Urinary bladder (tissue), 4 donors: ENCODE measurements around the gene ACD. TPM values are rescaled to one million over a fixed set of nuclear protein-coding genes. Genes with fewer than 3 reads are reported as not detected.
A peak's percentile ranks its signal among the peaks of the same experiment; 100 is the strongest.

Experiments used
- DNase-seq: peaks from one replicate; pipeline ENCODE4 v3.0.0-alpha.2; 2015; ENCODE audit errors: extremely low spot score
- H3K27ac ChIP-seq: one replicate; pipeline ENCODE4 v1.5.1; 2013; ENCODE audit warnings: low read depth, mild to moderate bottlenecking, moderate library complexity
- H3K36me3 ChIP-seq: one replicate; pipeline ENCODE4 v1.6.1; 2013; ENCODE audit warnings: mild to moderate bottlenecking, moderate library complexity; ENCODE audit not compliant: insufficient read depth
- H3K4me1 ChIP-seq: one replicate; pipeline ENCODE4 v1.6.1; 2013; ENCODE audit warnings: mild to moderate bottlenecking, moderate library complexity; ENCODE audit not compliant: insufficient read depth
- H3K4me3 ChIP-seq: one replicate; pipeline ENCODE4 v1.5.1; 2013; ENCODE audit warnings: low read depth, low read length
- WGBS: extraction: QIAGEN DNeasy Blood & Tissue Kit; methylation state at CpG from one replicate; pipeline ENCODE4 v1.1.7; 2013; 5-methylcytosine and 5-hydroxymethylcytosine counted together
- polyA plus RNA-seq: library from polyadenylated mRNA; stranded (reverse); fragments of 200-250 nt; gene quantifications from one replicate; pipeline ENCODE4 v1.2.3, GENCODE V29; 2013
- total RNA-seq: library from RNA; depleted of rRNA; stranded (reverse); fragments of >200 nt; gene quantifications from one replicate; pipeline ENCODE4 v1.2.3, GENCODE V29; 2014
- donor health status: healthy with polysubstance abuse.
- donor health status: healthy.

Gene ACD
- total and polyA plus RNA-seq, 2 donors: 9.5 to 34.6 TPM

- 43% methylated on average over 4 of the region's 4 CpGs for WGBS
- H3K27ac ChIP-seq: no peak overlapping the region
- no peak for DNase-seq
- H3K4me3 ChIP-seq: no peak overlapping the region
- H3K36me3 ChIP-seq: no peaks in the 10 kb centered on the region
- no peaks in the 10 kb centered on the region for H3K4me1 ChIP-seq
These were observed 12.2 kb upstream of the ACD start for GRCh38 chr16:67672306-67672705.

GRCh38 chr16:67669499-67670101 lies 9.5 kb upstream of the ACD start:
- WGBS: 88% methylated on average over 10 of the region's 10 CpGs
- no peak overlapping the region for H3K27ac ChIP-seq

GRCh38 chr16:67668495-67669157 lies 8.6 kb upstream of the ACD start:
- 86% methylated on average over 6 of the region's 6 CpGs for WGBS
- no peaks in the 10 kb centered on the region for H3K36me3 ChIP-seq
- H3K4me3 ChIP-seq: no peak overlapping the region
- no peaks in the 10 kb centered on the region for H3K4me1 ChIP-seq
- H3K27ac ChIP-seq: no peak overlapping the region
- DNase-seq: no peak

More at GRCh38 chr16:67669499-67670101, 9.5 kb upstream of the ACD start:
- Histone ChIP-seq H3K4me3 (no peak overlapping the region), H3K4me1 (no peaks in the 10 kb centered on the region), H3K36me3 (no peaks in the 10 kb centered on the region)
- DNase-seq: no peak

- H3K36me3 ChIP-seq: no peaks in the 10 kb centered on the region
- DNase-seq: peak; percentile 76
- H3K4me1 ChIP-seq: no peaks in the 10 kb centered on the region
- H3K4me3 ChIP-seq: no peak overlapping the region
- H3K27ac ChIP-seq: no peak overlapping the region
- WGBS: 18% methylated on average over 18 of the region's 18 CpGs
These were observed 7.9 kb upstream of the ACD start for GRCh38 chr16:67667817-67668494.

GRCh38 chr16:67667453-67667816 lies 7.4 kb upstream of the ACD start:
- WGBS: 33% methylated on average over 10 of the region's 10 CpGs
- H3K4me3 ChIP-seq: peak overlapping the region; percentile 78
- no peak for DNase-seq

GRCh38 chr16:67666559-67667452 lies 6.7 kb upstream of the ACD start, which contains the start of the genes C16orf86 and ENKD1:
Gene C16orf86, plus strand, starts transcription at chr16:67666814. Its CDS starts 157 bp downstream, at chr16:67666971.
Gene ENKD1, minus strand, starts transcription at chr16:67666750. Its CDS starts 308 bp downstream, at chr16:67666442.
- DNase-seq: no peak
- H3K27ac ChIP-seq: peak within 1 kb of the TSS; percentile 65
- 5% methylated on average over 78 of the region's 78 CpGs for WGBS
- H3K36me3 ChIP-seq: no peaks in the 10 kb centered on the region
- H3K4me3 ChIP-seq: peak within 1 kb of the TSS; percentile 78
- no peaks in the 10 kb centered on the region for H3K4me1 ChIP-seq

More at GRCh38 chr16:67667453-67667816, 7.4 kb upstream of the ACD start:
- no peak overlapping the region for H3K27ac ChIP-seq
- no peaks in the 10 kb centered on the region for H3K4me1 ChIP-seq
- no peaks in the 10 kb centered on the region for H3K36me3 ChIP-seq

GRCh38 chr16:67666032-67666551 lies 6.0 kb upstream of the ACD start:
- Histone ChIP-seq H3K4me1 (no peaks in the 10 kb centered on the region), H3K36me3 (no peaks in the 10 kb centered on the region), H3K27ac (no peak overlapping the region), H3K4me3 (peak overlapping the region; percentile 78)
- DNase-seq: no peak
- WGBS: 1% methylated on average over 46 of the region's 46 CpGs

- Histone ChIP-seq H3K36me3 (no peaks in the 10 kb centered on the region), H3K4me3 (no peak overlapping the region), H3K4me1 (no peaks in the 10 kb centered on the region), H3K27ac (no peak overlapping the region)
- DNase-seq: no peak
- 74% methylated on average over 5 of the region's 5 CpGs for WGBS
These were observed 5.5 kb upstream of the ACD start for GRCh38 chr16:67665598-67665997.

GRCh38 chr16:67664871-67665270 lies 4.8 kb upstream of the ACD start:
- WGBS: 94% methylated on average over 7 of the region's 7 CpGs
- Histone ChIP-seq H3K27ac (no peak overlapping the region), H3K4me3 (no peak overlapping the region), H3K36me3 (no peaks in the 10 kb centered on the region), H3K4me1 (no peaks in the 10 kb centered on the region)
- no peak for DNase-seq

GRCh38 chr16:67664258-67664657 lies 4.2 kb upstream of the ACD start:
- 84% methylated on average over 4 of the region's 4 CpGs for WGBS
- Histone ChIP-seq H3K36me3 (no peaks in the 10 kb centered on the region), H3K27ac (no peak overlapping the region), H3K4me1 (no peaks in the 10 kb centered on the region), H3K4me3 (no peak overlapping the region)
- no peak for DNase-seq

- no peak for DNase-seq
- Histone ChIP-seq H3K27ac (no peak overlapping the region), H3K36me3 (no peaks in the 10 kb centered on the region), H3K4me1 (no peaks in the 10 kb centered on the region), H3K4me3 (no peak overlapping the region)
- WGBS: 91% methylated on average over 6 of the region's 6 CpGs
These were observed 3.8 kb upstream of the ACD start for GRCh38 chr16:67663877-67664222.

GRCh38 chr16:67663151-67663876 lies 3.3 kb upstream of the ACD start:
- H3K27ac ChIP-seq: no peak overlapping the region
- H3K36me3 ChIP-seq: no peaks in the 10 kb centered on the region
- WGBS: 79% methylated on average over 25 of the region's 25 CpGs
- H3K4me3 ChIP-seq: no peak overlapping the region
- no peaks in the 10 kb centered on the region for H3K4me1 ChIP-seq
- no peak for DNase-seq

- H3K36me3 ChIP-seq: no peaks in the 10 kb centered on the region
- H3K27ac ChIP-seq: no peak overlapping the region
- no peak for DNase-seq
- no peaks in the 10 kb centered on the region for H3K4me1 ChIP-seq
- no peak overlapping the region for H3K4me3 ChIP-seq
These were observed 2.6 kb upstream of the ACD start for GRCh38 chr16:67662653-67663010.
